GM12872 (cell line): ENCODE results near the gene OVCA2.

ENCODE experiments used
- CTCF ChIP-seq: IDR thresholded peaks from 3 replicates; pipeline ENCODE4 v1.5.1; 2011; ENCODE audit warnings: low read depth, mild to moderate bottlenecking, low read length, moderate library complexity; ENCODE audit not compliant: insufficient read depth

OVCA2 gene

GRCh38 chr17:2028737-2029136, 13.1 kb upstream of the OVCA2 start:
- TF ChIP-seq CTCF: no peak

- no peak for TF ChIP-seq CTCF
Observed at GRCh38 chr17:2029911-2030778, 11.7 kb upstream of the OVCA2 start, which contains the start of gene DPH1. DPH1 (plus strand) TSS chr17:2030153; CDS start chr17:2030170, 17 bp downstream.

- peak; percentile 75 for TF ChIP-seq CTCF
Observed at GRCh38 chr17:2030779-2031163, 11.1 kb upstream of the OVCA2 start.

- no peak for TF ChIP-seq CTCF
Observed at GRCh38 chr17:2033153-2033552, 8.7 kb upstream of the OVCA2 start.

- no peak for TF ChIP-seq CTCF
Observed at GRCh38 chr17:2034157-2034556, 7.7 kb upstream of the OVCA2 start.

- no peak for TF ChIP-seq CTCF
Observed at GRCh38 chr17:2034806-2035540, 6.8 kb upstream of the OVCA2 start.
